ENCODE measurements around the gene MRPL33.
A peak's percentile ranks its signal among the peaks of the same experiment; 100 is the strongest.

Gene MRPL33

DNA sequence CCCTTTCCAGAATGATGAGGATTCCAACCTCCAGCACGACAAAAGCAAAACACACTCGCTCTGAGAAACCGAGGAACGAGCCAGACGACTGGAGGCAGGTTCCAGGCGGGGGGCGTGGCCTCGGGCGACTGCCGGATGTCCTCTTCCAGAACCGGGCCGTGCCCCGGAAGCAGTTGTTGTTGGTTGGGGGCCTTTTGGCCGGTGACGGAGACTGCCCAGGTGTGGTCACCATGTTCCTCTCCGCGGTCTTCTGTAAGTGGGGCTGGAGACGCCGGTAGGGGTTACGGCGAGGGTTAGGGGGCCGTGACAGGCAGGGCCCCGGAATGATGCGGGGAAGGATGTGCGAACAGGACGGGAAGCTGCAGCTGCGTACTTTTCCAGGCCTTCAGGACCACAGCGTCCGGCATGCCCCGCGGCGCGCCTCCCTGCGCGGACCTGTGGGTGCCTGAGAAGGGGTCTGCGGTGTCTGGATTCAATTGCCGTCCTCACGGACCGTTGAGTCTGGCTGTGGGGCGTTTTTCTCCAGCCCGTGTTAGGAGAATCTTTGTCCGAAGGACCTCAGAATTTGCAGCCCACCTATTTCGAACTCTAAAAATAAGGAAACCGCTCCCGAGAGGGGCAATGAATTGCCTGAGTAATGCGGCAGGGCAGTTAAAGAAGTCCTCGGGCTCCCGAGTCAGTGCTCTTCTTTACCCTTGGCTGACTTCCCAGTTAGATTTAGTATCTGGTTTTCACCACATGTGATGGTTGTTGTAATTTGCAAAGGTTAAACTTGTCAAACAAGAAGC lies at the start of gene MRPL33:
TSS of gene MRPL33 (plus strand) at position 172 of the 788 bp plus-strand sequence. CDS start at position 231, 59 bp downstream.
- peak; percentile 81 for DNase-seq

DNA sequence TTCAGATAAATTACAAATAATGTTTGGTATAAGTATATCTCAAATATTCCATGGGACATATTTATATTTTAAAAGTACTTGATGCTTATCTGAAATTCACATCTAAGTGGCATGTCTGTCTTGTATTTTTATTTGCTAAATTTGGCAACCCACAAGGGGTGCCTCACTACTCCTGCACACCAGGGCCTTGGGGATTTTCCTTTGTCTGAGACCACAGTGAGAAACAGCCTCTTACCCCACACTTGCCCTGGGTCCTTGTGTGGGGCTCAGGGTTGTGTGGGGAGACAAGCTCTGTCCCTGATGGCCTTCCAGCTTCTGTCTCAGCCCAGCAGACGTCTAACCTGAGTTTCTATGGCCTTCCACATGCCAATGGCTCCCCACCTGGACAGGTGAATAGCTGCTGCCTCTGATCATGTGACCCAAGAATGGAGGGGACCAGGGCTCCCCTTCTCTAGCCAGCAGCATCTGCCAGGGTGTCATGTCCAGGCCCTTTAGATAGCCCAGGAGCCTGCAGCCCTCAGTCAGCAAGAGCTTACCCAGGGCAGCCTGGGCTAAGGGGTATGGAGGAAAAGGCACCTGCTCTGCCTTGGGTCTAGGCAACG lies 49.5 kb upstream of the MRPL33 start:
- no peak for DNase-seq

DNA sequence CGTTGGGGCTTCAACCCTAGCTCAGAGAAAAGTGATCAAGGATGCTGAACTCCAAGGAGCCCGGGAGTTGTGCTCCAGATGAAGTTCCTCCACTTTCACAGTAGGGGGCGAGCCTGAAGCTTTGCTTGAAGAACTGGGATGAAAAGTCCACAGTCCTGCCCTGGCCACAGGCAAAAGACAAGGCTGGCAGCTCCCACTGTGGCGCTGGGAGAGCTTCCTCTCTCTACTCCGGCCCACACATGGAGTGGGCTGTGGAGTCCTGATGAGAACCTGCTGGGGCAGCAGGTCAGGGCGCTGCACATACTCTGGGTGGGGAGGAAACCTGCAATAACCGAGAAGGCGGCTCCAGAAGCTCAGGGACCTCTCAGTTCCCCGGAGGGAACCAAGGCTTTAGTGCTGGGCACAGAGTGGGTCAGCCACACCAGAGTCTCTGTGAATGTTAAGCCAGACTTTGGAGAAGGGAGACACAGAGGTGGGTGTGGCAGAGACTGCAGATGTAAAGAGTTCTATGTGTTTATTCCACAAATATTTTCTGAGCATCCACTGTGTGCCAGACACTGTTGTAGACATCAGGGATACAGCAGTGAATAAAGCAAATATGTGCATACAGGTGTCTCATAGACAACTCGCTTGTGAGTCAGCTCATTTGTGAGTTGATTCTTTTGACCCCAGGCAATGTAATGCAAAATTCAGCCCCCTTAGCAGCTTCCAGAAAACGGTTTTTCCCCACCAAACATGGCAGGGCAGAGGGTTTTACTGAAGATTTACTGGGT lies 48.0 kb upstream of the MRPL33 start:
- DNase-seq: peak; percentile 25

DNA sequence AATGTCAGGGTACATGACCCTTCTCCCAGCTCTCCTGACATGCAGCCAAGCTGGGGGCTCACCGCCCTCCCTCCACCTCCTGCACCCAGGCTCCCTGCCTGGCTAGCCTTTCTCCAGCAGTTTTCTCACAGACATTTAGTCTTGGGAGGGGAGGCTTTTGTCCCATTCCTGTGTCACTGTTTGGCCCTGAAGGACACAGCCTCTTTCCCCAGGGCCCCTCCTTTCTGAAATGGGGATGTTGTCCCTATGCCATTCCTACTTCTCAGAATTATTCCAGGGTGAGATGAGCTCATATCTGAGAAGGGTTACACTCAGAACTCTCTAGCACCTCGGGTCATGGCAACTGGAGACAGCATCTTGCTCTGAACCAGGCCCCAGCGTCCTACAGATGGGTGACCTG lies 47.3 kb upstream of the MRPL33 start:
- no peak for DNase-seq

DNA sequence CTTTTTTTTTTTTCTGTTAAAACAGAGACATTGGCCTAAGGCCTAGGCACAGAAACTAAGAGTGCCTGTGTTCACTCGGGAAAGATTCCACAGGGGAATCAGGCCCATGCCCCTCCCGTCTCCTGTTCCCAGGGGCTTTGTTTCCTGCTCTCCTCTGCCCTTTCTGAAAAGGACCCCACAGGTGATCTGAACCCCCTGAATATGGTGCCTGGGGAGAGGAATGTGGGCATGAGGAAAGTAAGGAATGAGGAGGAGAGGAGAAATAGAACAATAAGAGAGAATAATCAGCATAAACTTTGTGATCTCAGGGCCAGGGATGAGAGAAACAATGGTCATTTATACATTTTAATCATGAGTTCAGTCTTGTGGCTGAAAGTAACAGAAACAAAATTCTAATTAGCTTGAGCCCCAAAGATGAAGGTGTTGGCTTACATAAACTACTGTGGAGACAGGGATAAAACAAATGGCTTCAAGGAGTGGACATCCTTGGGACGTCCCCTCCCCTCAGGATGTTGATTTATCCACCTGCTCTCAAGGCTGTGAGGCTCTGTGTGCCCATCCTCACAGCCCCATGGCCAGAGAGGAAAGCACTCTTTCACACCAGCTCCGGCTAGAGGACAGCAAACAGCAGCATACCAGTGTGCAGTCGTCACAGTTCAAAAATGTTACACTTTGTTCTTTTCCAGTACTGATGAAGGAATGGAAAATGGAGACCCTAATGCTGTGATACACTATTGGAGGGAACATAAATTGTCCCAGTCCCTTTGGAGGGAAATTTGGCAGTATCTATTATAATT lies 46.4 kb upstream of the MRPL33 start:
- DNase-seq: no peak

DNA sequence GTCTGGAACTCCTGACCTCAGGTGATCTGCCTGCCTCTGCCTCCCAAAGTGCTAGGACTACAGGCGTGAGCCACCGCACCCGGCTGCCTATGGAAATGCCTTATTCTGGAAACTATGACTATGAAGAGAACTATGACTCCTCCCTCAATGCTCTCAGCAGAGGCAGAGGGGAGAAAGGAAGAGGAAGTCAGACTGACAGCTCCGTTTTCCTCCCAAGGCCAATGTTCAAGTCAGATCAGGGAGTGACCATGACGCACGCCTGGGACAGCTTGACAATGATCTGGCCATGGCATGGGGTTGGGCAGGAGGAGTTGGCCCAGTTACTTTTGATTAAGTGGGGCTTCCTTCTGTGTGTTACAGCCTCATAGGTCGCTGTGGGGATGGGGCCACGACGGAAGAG lies 44.3 kb upstream of the MRPL33 start:
- DNase-seq: no peak

DNA sequence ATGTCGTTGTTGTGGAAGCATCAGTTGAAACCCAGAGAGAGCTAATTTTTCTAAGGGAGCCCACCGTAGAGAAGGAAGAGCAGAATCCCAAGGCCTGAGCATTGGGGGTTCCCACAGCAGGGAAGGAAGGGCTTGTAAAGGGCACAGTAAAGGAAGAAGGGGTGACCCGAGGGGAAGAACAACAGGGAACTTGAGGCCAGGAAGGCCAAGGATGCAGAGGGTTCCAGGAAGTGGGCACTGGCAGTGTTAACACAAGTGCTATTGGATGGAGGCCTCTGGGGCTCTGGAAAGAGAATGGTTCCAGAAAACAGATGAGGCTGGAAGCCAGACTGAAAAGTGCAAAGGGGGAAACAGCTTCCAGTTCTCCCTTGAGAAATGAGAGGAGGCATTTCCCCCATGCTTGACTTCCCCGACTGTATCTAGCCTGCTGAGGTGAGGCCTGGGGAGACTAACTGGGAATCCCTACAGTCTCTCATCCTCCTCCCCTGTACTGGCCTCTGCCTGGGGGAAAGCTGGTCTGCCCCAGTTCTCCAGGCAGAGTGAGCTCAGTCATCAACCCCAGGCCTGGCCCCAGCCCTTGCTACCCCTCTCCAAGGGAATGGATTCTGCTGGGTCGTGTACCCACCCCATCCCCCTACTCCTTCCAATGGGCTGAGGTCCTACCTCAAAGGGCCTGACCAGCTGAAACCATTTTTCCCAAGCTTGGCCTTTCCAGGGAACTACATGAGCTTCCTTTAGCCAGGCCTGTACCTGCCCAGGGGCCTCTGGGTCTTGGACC lies 43.2 kb upstream of the MRPL33 start:
- no peak for DNase-seq

DNA sequence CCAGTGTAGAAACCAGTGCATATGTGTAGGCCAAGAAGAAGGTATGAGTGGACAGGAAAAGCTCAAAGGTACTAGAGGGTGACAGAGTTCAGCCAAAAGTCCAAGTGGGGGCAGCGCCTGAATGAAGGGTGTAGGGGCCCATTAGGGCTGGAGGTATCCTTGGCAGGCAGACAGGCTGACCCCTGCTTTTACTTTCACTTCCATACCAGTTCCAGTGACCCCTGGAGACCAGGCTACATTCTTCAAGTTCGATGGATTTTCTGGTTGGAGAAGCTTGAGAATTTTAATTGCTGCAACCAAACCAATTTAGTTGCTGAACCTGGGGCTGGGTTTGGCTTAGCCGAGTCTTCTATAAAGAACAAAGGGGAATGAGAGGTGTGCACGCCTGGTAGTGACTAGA lies 42.3 kb upstream of the MRPL33 start:
- DNase-seq: no peak

DNA sequence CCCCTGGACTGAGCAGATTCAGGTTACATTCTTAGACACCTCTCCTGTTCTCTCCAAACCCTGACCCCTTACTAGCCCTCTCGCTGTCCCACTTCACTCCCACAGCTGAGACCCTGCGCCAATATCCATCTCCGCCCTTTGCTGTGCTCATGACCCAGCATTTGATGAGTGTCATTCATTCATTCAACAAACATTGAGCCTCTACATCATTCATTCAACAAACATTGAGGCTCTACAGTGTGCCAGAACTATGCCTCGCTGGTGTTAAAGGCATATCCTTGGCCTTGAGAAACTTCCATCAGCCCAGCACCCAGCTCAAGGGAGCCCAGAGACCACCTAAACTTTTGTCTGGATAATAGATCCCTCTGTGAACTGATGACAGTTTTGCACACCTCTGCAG lies 41.9 kb upstream of the MRPL33 start:
- no peak for DNase-seq

DNA sequence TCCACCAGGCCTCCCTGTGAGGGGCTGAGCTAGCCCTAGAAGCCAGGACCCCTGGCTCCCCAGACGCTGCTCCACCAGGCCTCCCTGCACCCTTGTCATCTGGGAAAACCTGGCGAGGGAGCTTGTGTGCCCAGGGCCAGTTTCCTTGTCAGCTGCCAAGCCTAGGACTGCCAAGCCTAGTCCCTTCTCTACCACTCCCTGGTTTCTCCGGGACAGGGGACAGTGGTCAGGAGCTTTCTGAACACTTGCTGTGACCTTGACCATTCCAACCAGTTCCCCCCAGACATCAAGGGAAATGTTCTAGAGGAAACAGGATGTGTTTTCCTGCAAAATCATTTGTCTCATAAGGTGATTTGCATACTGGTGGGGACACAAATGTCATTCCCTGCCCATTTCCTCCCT lies 41.3 kb upstream of the MRPL33 start:
- DNase-seq: no peak

DNA sequence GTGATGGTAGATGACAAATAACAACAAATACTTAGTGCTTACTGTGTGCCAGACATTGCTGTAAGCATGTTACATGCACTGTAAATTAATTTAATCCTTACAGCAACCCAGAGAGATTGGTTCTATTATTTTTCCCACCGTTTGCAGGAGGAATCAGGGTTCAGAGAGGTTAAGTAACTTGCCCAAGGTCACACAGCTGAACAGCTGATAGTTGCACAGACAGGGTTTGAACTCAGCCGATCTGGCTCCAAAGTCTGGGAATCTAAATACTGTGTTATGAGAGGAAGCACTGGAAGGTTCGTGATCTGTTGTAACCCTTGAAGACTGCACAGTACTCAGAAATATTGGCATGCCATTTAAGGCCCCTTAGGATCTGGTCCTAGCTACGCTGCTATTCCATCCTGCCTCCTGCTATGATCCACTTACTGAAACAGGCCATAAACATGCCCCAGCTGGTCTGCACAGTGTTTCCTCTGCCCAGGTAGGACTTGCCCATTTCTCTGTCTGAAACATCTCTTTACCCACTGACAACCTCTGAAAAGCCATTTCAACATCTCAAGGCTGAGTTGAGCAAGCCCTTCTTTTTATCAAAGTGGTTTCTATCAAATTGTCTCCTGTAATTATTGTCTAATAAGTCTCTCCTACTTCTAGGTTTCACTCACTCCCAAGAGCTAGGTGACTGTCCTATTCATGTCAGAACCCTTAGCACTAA lies 40.4 kb upstream of the MRPL33 start:
- DNase-seq: no peak

DNA sequence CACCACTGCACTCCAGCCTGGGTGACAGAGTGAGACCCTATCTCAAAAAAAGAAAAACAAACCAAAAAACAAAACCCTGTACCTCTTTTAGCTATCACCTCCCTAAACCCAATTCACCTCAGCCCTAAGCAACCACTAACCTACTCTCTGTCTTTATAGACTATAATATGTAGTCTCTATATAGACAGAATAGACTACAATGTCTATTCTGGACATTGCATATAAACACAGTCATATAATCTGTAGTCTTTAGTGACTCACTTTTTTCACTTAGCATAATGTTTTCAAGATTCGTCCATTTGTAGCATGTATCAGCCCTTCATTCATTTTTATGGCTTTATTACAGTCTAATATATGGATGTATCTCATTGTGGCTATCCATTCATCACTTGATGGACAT lies 37.2 kb upstream of the MRPL33 start:
- DNase-seq: no peak

DNA sequence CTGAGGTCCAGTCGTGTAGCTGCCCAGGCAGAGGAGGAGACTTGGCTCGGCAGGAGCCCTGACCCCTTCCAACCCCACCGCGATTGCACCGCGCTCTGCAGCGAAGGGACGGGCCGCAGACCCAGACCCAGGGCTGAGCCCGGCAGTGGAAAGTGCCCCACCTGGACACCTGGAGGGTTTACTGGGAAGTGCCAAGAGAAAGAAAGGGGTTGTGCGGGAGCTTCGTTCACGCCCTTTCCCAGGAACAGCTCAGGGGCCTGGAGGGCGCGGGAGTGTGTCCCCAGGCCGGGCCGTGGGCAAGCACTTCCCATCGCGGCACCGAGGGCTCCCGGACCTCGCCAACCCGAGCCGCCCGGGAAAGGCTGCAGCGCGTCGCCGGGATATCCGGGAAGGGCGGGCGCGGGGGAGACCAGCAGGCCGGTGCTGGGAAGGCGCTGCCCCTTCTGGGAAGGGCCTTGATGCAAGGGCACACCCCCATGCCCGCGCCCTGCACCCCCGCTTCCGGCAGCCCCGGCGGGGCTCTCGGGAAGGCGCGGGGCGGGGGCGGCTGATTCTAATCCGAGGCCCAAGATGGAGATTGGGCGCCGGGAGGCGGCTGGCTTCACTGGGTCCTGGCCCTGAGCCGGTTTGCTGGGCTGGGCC lies 36.1 kb upstream of the MRPL33 start:
- peak; percentile 28 for DNase-seq

DNA sequence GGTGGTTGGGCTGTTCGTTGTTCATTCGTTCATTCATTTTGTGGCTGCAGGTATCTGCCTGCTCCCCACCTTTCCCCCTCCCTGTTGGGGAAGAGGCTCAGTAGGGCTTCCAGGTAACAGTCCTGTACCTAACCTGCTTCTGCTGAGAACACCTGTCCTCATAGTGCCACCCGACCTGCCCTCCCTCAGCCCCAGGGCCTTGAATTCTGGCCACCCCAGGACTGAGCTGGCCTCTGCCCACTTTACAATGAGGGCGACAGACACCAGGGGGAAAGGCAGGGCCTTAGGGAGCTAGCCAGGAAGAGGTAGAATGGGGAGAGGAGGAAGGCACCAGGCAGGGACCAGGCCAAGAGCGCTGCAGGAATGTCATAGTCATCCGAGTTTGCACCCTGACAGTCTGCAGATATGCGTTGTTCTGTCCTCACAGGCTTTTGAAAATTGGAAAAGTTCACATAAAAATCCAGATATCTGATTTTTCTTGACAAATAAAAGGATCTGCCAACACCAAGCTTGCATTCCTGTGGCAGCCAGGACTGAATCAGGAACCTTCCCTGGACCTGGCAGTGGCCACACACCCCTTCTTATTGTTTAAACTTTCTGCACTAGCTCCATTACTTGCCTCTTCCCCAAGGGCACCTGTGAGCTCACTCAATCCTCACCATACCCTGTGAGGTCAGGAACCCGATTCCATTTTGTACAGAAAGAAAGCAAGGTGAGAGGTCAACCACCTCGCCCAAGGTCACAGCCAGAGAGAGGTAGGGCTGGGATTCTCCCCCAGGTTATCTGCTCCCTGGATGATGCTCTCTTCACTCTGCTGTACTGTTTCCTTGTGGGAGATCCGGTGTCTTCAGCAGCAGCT lies 35.3 kb upstream of the MRPL33 start:
- DNase-seq: no peak

DNA sequence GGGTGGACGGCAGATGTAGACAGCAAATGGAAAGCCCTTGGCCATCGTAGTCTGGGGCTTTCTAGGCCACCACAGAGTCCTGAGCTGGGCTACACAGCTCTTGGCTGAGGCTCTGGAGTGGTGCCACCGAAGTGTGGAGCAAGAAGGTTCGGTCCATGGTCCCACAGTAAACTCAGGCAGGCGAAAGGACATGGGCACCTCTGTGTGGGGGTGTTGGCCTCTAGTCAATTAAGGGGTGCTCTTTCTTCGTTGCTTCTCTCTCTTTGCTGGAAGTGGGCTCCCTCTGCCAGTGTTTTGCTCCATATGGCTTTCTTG lies 34.7 kb upstream of the MRPL33 start:
- no peak for DNase-seq

DNA sequence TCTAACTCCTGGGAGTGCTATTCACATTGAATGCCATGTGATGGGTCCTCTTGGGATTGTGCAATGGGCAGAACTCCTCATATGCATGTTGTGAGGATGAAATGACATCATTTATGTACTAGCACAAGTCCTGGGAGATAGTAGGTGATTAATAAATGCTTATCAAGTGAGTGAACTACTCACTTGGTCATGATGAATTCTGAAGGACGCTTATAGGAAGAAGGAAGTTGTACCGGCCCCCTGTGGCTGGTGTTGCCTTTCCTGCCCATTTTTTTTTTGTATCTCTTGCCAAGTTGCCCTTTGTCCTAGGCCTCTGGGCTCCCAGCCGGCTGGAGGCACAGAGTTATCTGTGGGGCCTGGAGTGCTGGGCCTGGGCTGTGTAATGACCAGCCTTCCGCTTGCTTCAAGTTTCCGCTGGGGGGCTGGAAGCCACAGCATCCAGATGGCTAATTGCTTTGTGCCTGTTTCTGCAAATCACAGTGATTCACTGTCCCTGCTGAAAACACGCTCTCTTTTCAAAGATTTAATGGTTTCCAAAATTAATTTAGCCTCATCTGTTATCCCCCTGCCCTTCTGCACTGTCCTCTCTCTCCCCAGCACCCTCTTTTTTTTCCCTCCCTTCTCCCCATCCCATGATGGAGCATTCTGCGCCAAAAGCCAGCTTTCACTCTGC lies 33.7 kb upstream of the MRPL33 start:
- DNase-seq: peak; percentile 51

DNA sequence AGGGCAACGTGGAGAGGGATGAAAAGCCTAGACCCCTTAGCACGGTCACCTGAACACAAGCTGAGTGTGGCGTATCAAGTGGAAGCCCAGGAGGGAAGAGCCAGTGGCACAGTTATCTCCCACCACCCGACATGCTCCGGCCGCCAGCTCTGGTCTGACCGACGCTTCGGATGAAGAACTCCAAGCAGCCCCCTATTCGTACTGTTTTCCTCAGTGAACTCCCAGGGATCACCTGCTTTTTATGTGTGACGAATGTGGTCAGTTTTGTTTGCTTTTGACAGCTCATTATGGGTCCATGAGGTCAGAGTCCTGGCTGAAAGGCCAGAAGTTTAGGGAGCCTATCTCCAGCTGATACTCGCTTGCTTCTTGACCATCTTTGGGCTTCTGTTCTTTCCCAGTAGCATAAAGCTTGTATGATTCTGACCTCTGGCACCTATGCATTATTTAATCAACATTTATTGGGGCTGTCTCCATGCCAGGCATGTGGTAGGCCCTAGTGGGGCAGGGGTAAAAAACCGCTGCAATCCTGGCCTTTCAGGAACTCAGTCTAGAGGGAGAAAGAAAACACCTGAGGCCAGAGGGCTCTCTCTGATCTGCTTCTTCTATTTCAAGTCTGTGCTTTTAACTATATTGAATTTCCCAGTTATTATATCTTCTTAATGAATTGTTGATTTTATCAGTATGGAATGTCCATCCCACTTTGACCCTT lies 33.0 kb upstream of the MRPL33 start:
- no peak for DNase-seq

DNA sequence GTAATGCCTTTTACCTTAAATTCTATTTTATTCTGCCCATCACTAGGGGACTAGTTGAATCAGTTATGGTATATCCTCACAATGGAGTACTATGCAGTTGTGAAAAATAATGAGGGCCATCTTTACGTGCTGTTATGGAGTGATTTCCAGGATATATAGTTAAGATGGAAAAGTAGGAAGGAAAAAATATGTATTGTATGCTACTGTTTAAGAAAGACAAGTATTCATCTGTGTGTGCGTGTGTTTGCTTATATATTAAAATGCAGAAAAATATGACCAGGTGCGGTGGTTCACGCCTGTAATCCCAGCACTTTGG lies 32.5 kb upstream of the MRPL33 start:
- DNase-seq: no peak

DNA sequence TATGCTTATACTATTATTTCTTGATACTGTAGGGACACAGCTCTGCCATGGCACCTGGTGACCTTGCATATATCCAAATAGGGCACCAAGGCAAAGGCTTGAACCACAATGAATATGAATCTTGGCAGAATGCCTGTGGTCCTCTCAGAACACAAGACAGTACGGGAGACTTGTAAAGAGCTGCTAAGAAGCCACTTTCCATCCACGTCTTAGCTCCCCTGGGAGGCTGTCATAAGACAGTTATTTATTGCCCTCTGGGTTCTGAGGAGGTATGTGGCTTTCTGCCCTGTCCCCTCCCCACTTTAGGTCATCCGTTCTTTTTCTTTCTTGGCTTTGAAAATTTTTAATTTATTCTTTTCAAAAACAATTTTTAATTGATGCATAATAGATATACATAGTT lies 29.8 kb upstream of the MRPL33 start:
- DNase-seq: no peak

Data from DMS 273 treated with DMSO at 0.1 percent for 48 hours (cell line).